ENCODE measurements around the gene FOXI1. TPM values are rescaled to one million over a fixed set of nuclear protein-coding genes. Genes with fewer than 3 reads are reported as not detected.
"Not testable (repeated sequence)": the region's sequence is repeated elsewhere in the genome, so short reads cannot be mapped to it uniquely, and the experiment has no call there.

FOXI1 gene
- total RNA-seq, 1 experiment from 2014 or later: not detected

DNA sequence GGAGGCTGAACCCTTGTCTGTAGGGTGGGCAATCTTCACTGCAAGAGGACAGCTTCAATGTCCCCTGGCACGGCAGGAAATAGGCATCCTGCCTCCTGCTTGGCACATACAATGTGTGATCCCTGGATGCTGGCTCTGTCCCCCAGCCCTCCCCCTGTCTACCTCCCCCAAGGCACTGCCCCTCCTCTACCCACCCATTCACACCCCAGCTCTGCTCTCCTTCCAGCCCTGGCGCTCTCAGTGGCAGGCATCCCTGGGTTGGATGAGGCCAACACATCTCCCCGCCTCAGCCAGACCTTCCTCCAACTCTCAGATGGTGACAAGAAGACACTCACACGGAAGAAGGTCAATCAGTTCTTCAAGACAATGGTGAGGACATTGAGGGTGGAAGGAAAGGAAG, 24.1 kb upstream of the FOXI1 start:
- in situ Hi-C loops (cut with HindIII; ENCODE audit: low pct_unique_long_range_greater_than_20kb, low sequenced_read_pairs): no loop called here
- no peak for DNase-seq (ENCODE audit: low read depth, low spot score)

DNA sequence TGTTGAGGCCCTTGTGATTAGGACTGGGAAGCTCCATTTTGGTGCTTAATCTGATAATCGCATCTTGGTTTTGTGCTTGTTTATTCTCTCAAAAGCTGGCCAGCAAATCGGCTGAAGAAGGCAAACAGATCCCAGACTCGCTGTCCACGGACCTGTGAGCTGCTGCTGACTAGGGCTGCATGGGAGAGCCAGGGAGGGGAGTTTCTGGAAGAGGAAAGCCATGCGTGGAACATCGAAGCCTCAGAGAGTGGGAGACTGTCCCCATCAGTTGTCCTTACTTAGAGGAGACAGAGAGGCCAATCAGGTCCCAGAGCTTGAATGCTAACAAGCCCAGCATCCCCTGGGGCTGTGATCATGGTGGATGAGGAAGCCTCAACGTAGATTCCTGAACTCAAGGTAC, 23.0 kb upstream of the FOXI1 start:
- in situ Hi-C loops (cut with HindIII; ENCODE audit: low pct_unique_long_range_greater_than_20kb, low sequenced_read_pairs): no loop called here
- no peak for DNase-seq (ENCODE audit: low read depth, low spot score)

DNA sequence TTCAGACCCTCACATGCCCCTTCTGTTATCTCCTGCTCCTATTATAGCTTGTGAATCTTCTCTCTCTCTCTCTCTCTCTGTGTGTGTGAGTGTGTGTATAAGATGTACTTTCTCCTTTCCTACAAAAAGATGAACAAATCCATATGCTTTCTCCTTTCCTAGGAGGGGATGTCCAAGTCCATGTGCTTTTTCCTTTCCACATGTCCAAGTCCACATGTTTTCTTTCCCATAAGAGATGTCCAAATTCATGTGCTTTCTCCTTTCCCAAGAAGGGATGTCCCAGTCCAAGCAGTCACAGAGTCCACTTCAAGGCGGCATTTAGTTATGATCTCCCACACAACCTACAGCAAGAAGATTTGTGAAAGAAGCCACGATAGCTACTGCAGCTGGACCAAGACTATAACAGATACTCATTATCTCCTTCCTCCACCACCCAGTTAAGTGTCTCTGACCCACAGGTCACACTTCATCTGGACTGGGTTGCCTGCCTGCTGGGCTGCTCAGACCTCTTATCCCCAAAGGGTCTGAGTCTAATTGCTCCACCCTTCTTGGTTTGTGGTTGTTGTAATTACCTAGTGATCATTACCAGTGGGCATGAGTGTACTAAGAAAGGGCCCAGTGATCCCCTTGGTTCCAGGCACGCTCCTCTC, 18.4 kb upstream of the FOXI1 start:
- in situ Hi-C loops (cut with HindIII; ENCODE audit: low pct_unique_long_range_greater_than_20kb, low sequenced_read_pairs): no loop called here
- DNase-seq (ENCODE audit: low read depth, low spot score): no peak

DNA sequence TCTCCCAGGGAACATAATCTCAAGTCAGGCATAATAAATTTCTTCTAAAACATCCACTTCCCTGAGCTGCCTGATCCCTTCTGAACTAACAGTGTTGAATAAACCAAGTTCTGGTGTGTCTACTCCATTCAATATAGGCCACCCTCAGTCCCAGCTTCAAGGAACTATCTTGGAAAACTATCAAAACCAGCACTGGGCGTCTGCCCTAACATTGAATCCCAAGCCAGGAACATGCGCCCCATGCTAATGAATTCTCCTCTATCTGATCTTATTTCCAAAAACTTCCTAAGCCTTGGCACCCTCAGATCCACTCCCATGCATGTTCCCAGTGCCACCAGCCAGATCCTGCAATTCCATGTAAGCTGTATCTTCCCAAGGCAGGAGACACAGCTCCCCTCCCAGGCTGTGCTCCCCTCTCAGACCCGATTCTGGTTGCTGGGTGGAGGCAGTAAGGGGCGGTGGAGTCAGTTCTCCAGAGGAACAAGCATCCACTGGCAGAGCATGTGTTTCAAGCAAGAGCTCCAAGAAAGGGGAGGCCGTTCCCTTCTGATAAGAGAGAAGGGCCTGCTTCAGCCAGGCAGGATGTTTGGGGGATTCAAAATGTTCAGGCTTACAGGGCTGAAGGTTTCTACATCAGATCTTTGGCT, 13.1 kb upstream of the FOXI1 start:
- in situ Hi-C loops (cut with HindIII; ENCODE audit: low pct_unique_long_range_greater_than_20kb, low sequenced_read_pairs): no loop called here
- DNase-seq (ENCODE audit: low read depth, low spot score): no peak

DNA sequence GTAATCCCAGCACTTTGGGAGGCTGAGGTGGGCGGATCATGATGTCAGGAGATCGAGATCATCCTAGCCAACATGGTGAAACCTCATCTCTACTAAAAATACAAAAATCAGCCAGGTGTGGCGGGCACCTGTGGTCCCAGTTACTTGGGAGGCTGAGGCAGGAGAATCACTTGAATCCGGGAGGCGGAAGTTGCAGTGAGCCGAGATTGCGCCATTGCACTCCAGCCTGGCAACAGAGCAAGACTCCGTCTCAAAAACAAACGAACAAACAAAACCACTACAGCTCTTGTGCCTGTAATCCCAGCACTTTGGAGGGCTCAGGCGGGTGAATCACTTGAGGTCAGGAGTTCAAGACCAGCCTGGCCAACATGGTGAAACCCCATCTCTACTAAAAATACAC, 11.4 kb upstream of the FOXI1 start:
- DNase-seq (ENCODE audit: low read depth, low spot score); in situ Hi-C loops (cut with HindIII; ENCODE audit: low pct_unique_long_range_greater_than_20kb, low sequenced_read_pairs): not testable (repeated sequence)

DNA sequence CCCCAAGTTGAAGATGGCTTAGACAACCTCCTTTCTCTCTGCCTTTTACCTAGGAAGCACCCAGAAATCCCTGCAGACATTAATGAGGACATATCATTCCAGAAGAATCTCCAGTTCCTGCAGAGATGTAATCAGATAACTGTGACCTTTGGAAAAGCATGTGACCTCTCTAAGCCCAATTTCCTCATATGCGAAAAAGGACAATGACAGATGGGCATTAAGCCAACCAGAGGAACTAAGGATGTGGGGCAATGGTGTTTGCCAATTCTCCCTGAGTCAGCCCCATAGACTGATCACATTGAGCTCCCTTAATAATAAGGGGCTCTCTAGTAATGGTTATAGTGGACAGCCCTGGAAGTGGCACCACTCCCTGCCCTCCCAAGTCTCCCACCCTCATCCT, 10.1 kb upstream of the FOXI1 start:
- no peak for DNase-seq (ENCODE audit: low read depth, low spot score)
- in situ Hi-C loops (cut with HindIII; ENCODE audit: low pct_unique_long_range_greater_than_20kb, low sequenced_read_pairs): no loop called here

DNA sequence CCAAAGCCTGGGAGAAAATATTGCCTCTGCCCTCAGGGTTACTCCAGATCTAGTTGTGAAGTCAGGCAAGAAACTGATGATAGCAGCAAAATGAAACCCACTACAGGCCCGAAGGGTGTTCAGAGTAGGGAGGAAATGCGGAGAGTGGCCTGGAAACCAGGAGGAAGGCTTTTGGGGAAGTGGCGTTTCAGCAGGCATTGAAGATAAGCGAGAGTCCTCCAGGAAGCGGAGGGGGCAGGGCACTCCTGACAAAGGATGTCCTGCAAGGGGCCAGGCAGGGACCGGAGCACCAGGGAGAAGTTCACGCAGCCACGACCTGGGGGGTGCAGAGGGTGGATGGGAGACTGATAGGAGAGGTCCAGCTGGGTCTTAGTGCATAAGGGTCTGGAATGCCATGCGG, 7.8 kb upstream of the FOXI1 start:
- in situ Hi-C loops (cut with HindIII; ENCODE audit: low pct_unique_long_range_greater_than_20kb, low sequenced_read_pairs): no loop called here

DNA sequence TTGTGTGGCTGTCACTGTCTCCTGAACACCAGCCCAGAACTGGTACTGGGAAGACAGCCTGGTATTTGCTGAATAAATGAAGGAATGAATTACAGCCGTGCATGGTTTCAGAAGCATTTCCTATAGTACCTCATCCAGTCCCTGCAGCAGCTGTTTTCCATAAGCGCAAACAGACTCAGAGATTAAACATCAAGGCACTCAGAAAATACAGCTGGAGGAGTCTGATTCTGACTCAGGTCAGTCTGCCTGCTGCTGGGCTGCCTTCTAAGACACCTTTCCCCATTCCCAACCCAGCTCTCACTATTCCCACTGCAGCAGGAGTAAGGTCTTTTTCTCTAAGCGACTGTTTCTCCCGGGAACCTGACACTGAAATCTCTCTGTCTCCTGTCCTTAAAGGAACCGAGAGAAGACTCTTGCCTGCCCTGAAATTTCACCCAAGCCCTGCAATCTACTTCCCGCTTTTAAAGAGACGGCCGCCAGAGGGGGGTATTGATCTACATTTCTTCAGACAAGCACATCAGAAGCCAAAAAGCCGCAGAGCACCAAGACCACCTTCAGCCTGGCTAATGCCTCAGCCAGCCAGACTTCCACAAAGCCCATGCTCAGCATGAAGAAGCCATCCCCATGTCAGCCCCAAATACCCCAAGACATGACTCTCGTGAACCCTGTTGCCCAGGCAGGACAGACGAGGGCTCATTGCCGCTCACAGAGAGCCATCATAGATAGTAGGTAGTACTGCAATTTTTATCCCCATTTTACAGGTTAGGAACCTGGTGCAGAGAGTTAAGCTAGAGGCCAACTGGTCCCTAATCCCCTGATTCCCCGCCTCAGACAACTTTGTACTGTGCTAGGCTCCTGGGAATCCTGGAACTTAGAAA, 5.4 kb upstream of the FOXI1 start:
- peak; percentile 76 for DNase-seq (ENCODE audit: low read depth, low spot score)
- in situ Hi-C loops (cut with HindIII; ENCODE audit: low pct_unique_long_range_greater_than_20kb, low sequenced_read_pairs): no loop called here

More for the DNA sequence above, 7.8 kb upstream of the FOXI1 start:
- no peak for DNase-seq (ENCODE audit: low read depth, low spot score)

DNA sequence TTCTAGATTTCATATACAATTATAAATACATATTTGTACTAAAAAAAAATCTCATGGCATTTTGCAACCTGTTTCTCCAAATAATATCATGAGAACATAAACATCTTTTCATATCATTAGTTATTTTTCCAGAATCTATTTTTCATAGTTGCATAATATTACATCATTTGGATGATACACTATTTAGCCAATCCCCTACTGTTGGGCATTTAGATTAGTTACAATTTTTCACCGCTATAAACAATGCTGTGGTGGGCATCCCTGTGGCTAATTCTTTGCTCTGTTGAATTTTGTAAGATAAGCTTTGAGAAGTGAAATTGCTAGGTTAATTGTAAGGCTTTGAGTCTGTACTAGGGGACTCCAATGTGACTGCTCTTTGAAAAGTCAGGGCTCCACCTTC, 2.2 kb upstream of the FOXI1 start:
- DNase-seq (ENCODE audit: low read depth, low spot score): no peak
- in situ Hi-C loops (cut with HindIII; ENCODE audit: low pct_unique_long_range_greater_than_20kb, low sequenced_read_pairs): no loop called here

DNA sequence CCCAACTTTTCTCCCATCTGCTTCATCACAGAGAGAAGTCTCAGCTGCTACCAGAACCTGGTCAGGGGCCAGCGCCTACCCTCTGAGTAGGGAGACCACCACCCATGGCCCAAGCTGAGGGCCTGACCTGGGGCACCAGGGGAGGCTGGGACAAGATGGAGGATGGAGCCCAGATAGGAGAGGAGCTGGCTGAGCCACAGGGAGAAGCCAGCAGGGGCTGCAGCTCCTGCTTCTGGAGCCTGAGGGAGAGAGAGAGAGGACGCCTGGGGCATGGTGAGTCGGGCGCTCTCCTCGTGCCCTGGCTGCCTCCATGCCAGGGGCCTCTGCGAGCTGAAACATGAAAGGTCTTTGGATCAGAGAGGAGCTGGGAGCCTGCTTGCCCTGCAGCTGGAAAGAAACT, 1.4 kb upstream of the FOXI1 start:
- in situ Hi-C loops (cut with HindIII; ENCODE audit: low pct_unique_long_range_greater_than_20kb, low sequenced_read_pairs): no loop called here

DNA sequence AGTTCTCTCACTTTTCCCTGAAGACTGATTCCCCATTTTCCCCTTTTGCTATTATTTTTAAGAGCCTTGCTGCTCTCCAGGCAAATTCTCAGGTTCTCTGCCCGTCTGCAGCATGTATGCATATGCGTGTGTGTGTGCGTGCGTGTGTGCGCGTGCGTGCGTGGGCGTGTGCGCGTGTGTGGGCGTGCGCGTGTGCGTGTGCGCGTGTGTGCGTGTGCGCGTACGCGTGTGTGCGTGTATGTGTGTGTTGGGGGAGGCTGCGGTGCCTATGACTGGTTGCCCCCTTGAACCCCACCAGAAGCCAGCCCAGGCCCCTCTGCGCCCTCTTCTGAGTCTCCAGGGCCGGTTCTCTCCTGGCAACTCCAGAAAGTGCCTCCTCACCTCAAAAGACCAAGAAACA, 987 bp upstream of the FOXI1 start:
- in situ Hi-C loops (cut with HindIII; ENCODE audit: low pct_unique_long_range_greater_than_20kb, low sequenced_read_pairs): no loop called here
- no peak for DNase-seq (ENCODE audit: low read depth, low spot score)

More for the DNA sequence above, 1.4 kb upstream of the FOXI1 start:
- DNase-seq (ENCODE audit: low read depth, low spot score): no peak

DNA sequence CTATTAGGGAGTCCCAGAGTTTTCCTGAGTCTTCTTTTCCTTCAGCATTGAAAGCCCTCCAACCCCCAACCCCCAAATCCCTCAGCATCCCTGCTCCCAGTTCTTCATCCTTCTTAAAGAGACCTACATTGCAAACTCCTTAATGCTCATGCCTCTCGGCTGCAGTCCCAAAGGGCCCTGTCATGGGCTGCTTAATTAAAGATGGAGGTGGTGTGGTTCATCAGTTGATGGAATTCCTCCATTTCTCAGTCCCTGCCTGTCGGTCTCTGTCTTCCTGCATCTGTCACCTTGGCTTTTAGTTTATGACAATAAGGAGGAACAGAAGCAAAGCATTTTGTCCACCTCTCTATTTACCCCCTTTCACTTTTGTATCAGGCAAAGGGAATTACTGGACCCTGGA, 2.0 kb downstream of the FOXI1 start:
- DNase-seq (ENCODE audit: low read depth, low spot score): no peak
- in situ Hi-C loops (cut with HindIII; ENCODE audit: low pct_unique_long_range_greater_than_20kb, low sequenced_read_pairs): no loop called here

DNA sequence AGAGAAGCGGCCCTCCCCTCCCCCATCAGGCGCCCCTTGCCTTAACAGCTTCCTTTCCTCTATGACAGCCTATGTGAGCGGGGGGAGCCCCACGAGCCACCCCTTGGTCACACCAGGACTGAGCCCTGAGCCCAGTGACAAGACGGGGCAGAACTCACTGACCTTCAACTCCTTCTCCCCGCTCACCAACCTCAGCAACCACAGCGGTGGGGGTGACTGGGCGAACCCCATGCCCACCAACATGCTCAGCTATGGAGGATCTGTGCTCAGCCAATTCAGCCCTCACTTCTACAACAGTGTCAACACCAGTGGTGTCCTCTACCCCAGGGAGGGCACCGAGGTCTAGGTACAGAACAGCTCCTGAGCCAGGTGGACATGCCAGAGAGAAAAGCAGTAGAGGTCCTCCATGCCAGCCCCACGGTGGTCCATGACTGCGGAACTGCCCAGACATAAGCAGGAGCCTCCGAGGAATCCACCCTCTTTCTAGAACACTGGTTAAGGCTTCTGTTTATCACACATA, 2.6 kb downstream of the FOXI1 start:
- DNase-seq (ENCODE audit: low read depth, low spot score): no peak
- in situ Hi-C loops (cut with HindIII; ENCODE audit: low pct_unique_long_range_greater_than_20kb, low sequenced_read_pairs): no loop called here

DNA sequence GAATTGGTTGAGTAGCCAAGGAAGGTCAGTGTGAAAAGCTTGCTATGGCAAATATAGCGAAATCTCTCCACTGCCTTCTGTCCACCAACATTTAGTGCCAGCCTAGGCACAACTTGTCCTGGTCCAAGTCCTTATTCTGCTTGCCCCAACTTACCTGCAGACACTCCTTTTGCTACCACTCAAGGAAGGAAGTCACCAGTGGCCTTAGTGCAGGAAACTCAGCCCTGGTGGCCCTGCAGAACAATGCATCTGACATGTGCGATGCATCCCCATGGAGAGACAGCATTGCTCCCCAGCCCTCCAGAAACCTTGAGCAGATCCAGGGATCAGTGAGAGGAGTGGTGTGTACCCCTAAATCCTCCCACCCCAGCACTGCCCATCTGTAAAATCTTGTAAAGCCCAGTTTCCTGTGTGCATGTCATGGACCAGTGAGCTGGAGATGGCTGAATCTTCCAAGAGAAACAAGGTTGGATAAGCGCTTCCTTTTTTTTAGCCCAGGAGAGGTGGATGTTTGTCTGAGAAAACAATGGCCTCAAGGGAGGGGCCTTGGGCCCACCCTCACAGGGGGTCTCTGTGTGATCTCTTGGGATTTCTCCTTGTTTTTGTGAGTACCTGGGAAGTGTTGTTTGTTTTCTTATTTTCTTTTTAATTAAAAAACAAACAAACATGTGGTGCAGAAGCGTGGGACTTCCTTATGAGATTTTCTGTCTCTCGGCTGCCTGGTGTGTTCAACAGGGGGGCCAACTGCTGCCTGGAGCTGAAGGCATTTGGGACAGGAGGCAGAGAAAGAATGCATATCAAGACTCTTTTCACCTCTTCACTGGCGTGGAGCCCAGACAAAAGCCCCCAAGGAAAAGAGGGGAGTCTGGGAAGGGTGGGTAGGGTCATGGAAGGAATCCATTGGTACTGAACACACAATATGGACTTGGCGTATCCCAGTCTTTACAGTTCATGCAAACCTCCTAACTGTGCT, 3.6 kb downstream of the FOXI1 start:
- in situ Hi-C loops (cut with HindIII; ENCODE audit: low pct_unique_long_range_greater_than_20kb, low sequenced_read_pairs): no loop called here
- no peak for DNase-seq (ENCODE audit: low read depth, low spot score)

DNA sequence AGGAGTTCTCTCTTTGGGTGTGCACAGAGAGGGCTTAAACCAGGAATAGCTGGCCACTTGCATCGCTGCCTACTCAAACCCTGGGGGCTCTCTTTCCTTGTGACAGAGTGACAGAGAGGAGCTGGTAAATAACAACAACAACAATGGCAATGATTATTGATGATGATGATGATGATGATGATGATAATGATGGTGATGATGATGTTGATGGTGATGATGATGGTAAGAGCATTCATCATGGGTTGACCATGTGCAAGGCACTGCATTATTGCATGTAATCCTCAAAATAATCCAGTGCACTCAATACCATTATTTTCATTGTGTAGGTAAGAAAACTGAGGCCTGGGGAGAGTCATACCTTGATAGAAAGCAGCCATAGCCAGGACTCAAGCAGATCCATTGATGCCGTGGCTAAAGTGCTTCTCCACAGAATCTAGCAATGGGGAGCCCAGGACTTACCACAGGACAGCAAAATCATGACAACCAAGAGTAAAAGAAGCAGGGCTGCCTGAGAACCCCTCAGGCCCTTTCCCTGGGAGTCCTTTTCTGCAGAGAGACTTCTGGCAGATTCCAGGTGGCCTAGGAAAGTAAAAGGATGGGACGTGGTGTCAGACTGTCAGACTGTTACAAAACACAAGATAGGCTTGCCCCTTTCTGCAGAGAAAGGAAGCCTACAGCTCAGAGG, 4.8 kb downstream of the FOXI1 start:
- no peak for DNase-seq (ENCODE audit: low read depth, low spot score)
- in situ Hi-C loops (cut with HindIII; ENCODE audit: low pct_unique_long_range_greater_than_20kb, low sequenced_read_pairs): no loop called here

DNA sequence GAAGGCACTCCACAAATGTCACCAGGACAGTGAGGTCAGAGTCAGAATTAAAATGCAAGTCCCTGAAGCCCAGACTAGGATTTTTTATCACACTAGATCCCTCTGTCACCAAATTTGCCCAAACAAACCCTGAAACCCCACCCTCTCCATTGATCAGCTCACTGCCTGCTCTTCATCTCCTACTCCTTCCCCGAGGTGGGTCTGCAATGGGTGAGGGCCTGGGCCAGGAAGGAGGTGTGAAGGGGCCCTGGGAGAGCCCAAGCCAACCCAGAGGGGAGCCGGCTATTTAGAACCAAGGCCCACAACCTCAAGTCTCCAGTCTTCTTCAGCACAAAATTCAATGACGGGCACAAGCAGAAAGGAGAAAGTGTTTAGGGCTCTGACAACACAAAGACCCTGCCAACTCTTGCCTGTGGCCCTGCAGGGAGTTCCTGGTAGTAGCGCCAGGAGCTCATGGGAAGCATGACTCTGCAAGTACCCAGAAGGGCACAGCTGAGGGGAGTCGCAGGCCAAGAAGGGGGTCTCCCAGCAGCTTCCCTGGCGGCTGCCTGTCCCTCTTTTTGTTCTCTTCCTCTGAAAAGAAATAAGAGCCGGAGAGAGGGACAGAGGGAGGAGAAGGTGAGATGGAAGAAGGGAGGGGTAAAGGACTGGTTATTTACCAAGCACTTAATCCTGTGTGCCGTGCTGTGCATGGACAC, 5.5 kb downstream of the FOXI1 start:
- DNase-seq (ENCODE audit: low read depth, low spot score): no peak
- in situ Hi-C loops (cut with HindIII; ENCODE audit: low pct_unique_long_range_greater_than_20kb, low sequenced_read_pairs): no loop called here

Data from SK-MEL-5 (cell line).